PC-9 (cell line): ENCODE measurements around the gene OBP2A. TPM values are rescaled to one million over a fixed set of nuclear protein-coding genes. Genes with fewer than 3 reads are reported as not detected.

ENCODE experiments used
- BruUV-seq: library from RNA; stranded (reverse); fragments of 400-500 nt; replicated peaks from 2 replicates; lab custom pipeline; 2021; lab: Mats Ljungman, UMichigan
- CTCF ChIA-PET: fragments of 300-600 bp; sonication (Branson Sonifier 250); formaldehyde crosslinking; loops from one replicate; lab custom pipeline; 2022; ENCODE audit warnings: antibody characterized with exemption; lab: Charles Lee
- POLR2A ChIA-PET: fragments of 300-600 bp; sonication (Branson Sonifier 250); formaldehyde crosslinking; loops from one replicate; lab custom pipeline; 2022; ENCODE audit warnings: antibody characterized with exemption; ENCODE audit not compliant: unreplicated experiment; lab: Charles Lee
- DNase-seq, 2 experiments: peaks; one replicate each; pipeline versions ENCODE4 v3.0.0 to v3.0.0-alpha.2; 2015 to 2022; ENCODE audit warnings: mixed read lengths in 1 of 2
- H2AFZ ChIP-seq: fragments of 200-600 bp; sonication (generic); 2 replicates; pipeline ENCODE4 v1.8.1; 2017; ENCODE audit warnings: antibody characterized with exemption
- H3F3A ChIP-seq: fragments of 200-600 bp; sonication (generic); 2 replicates; pipeline ENCODE4 v1.8.1; 2017; ENCODE audit warnings: antibody characterized with exemption, mild to moderate bottlenecking, low read depth; ENCODE audit not compliant: insufficient read depth
- H3K27ac ChIP-seq: fragments of 200-600 bp; sonication (generic); 2 replicates; pipeline ENCODE4 v1.6.1; 2016; ENCODE audit warnings: mixed run types
- H3K27me3 ChIP-seq: fragments of 200-600 bp; sonication (generic); 2 replicates; pipeline ENCODE4 v1.6.1; 2016; ENCODE audit warnings: low read depth, mixed run types; ENCODE audit not compliant: insufficient read depth
- H3K36me3 ChIP-seq: fragments of 200-600 bp; sonication (generic); 2 replicates; pipeline ENCODE4 v1.6.1; 2016; ENCODE audit warnings: low read depth, mixed run types
- H3K4me1 ChIP-seq: fragments of 200-600 bp; sonication (generic); replicated peaks from 2 replicates; pipeline ENCODE4 v1.6.1; 2016; ENCODE audit warnings: mixed run types; ENCODE audit not compliant: insufficient read depth
- H3K4me2 ChIP-seq: fragments of 200-600 bp; sonication (generic); 2 replicates; pipeline ENCODE4 v1.6.1; 2017; ENCODE audit warnings: mixed run types
- H3K4me3 ChIP-seq: fragments of 200-600 bp; sonication (generic); 2 replicates; pipeline ENCODE4 v1.6.1; 2016; ENCODE audit warnings: mixed run types
- H3K79me2 ChIP-seq: fragments of 200-600 bp; sonication (generic); 2 replicates; pipeline ENCODE4 v1.6.1; 2017; ENCODE audit warnings: low read depth, mixed run types
- H3K9me2 ChIP-seq: fragments of 200-600 bp; sonication (generic); 2 replicates; pipeline ENCODE4 v1.8.1; 2017; ENCODE audit warnings: mild to moderate bottlenecking; ENCODE audit not compliant: insufficient read depth
- H3K9me3 ChIP-seq: fragments of 200-600 bp; sonication (generic); 2 replicates; pipeline ENCODE4 v1.8.1; 2016; ENCODE audit warnings: low read depth; ENCODE audit not compliant: insufficient read depth
- H4K20me1 ChIP-seq: fragments of 200-600 bp; sonication (generic); 2 replicates; pipeline ENCODE4 v1.8.1; 2017; ENCODE audit not compliant: insufficient read depth
- EZH2 ChIP-seq: fragments of 200-600 bp; sonication (generic); IDR thresholded peaks from 2 replicates; pipeline ENCODE4 v1.8.0; 2017; ENCODE audit warnings: antibody characterized with exemption, low read depth
- intact Hi-C: fragments of 100-400 bp; cut with micrococcal nuclease; formaldehyde crosslinking; loops from one replicate; pipeline ENCODE4 v1.10.0; 2022; ENCODE audit not compliant: unreplicated experiment
- total RNA-seq: library from RNA; stranded (reverse); gene quantifications from 2 replicates; pipeline ENCODE4 v1.2.3, GENCODE V29; 2021
- TF ChIP-seq, protein P1 (sequence below): fragments of 200-600 bp; sonication (generic); conservative IDR thresholded peaks from 2 replicates; pipeline ENCODE4 v1.6.1; 2017; ENCODE audit warnings: mixed run types, antibody characterized with exemption, mild to moderate bottlenecking, moderate library complexity

Gene OBP2A
- total RNA-seq, 1 experiment from 2014 or later: not detected

- Histone ChIP-seq H3K27ac (no peak overlapping the region), H3K27me3 (peaks cover 72% of the 10 kb centered on the region), H4K20me1 (no peaks in the 10 kb centered on the region), H3K4me1 (no peaks in the 10 kb centered on the region), H3K9me2 (no peaks in the 10 kb centered on the region), H3K36me3 (no peaks in the 10 kb centered on the region), H3K79me2 (no peaks in the 10 kb centered on the region), H3K9me3 (no peaks in the 10 kb centered on the region), H3K4me2 (no peak overlapping the region), H2AFZ (no peak overlapping the region), H3K4me3 (no peak overlapping the region), H3F3A (no peaks in the 10 kb centered on the region)
- TF ChIP-seq, protein P1, sequence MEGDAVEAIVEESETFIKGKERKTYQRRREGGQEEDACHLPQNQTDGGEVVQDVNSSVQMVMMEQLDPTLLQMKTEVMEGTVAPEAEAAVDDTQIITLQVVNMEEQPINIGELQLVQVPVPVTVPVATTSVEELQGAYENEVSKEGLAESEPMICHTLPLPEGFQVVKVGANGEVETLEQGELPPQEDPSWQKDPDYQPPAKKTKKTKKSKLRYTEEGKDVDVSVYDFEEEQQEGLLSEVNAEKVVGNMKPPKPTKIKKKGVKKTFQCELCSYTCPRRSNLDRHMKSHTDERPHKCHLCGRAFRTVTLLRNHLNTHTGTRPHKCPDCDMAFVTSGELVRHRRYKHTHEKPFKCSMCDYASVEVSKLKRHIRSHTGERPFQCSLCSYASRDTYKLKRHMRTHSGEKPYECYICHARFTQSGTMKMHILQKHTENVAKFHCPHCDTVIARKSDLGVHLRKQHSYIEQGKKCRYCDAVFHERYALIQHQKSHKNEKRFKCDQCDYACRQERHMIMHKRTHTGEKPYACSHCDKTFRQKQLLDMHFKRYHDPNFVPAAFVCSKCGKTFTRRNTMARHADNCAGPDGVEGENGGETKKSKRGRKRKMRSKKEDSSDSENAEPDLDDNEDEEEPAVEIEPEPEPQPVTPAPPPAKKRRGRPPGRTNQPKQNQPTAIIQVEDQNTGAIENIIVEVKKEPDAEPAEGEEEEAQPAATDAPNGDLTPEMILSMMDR: no peak
- CTCF ChIA-PET: no interaction called here
- DNase-seq: no peak
- intact Hi-C loops: no loop called here
- BruUV-seq: no TSS peak
- POLR2A ChIA-PET: no interaction called here
Observed at GRCh38 chr9:135551031-135551430, 5.1 kb downstream of the OBP2A start.

DNA sequence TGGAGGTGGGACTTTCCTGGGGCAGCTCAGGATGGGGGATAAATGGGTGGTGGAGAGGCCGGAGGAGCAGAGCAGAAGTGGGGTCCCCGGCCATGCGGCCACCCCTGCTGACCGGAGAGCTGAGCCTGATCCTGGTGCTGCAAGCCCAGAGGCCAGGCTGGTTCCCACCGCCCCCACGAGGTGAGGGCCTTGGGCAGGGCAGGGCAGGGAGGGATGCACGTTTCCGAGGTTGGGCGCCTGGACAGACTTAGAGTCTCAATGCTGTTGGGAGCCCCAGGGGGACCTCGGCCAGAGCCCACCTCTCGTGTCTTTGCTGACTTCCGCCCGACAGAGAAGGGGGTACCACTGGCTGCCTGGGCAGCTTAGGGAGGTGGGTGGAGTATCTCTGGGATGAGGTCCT, 5.5 kb downstream of the OBP2A start:
- BruUV-seq: no TSS peak
- Histone ChIP-seq H3K27ac (no peak overlapping the region), H3K79me2 (no peaks in the 10 kb centered on the region), H3K27me3 (peaks cover 75% of the 10 kb centered on the region), H3K4me2 (no peak overlapping the region), H3K9me2 (no peaks in the 10 kb centered on the region), H3K9me3 (no peaks in the 10 kb centered on the region), H2AFZ (no peak overlapping the region), H3K4me1 (no peaks in the 10 kb centered on the region), H3K36me3 (no peaks in the 10 kb centered on the region), H3K4me3 (no peak overlapping the region), H3F3A (no peaks in the 10 kb centered on the region), H4K20me1 (no peaks in the 10 kb centered on the region)
- no peak for DNase-seq
- ChIA-PET CTCF (no interaction called here), POLR2A (no interaction called here)
- intact Hi-C loops: no loop called here
- TF ChIP-seq, protein P1: no peak
- no peak for TF ChIP-seq EZH2

- no peak for TF ChIP-seq EZH2
- TF ChIP-seq, protein P1: no peak
- Histone ChIP-seq H3K36me3 (no peaks in the 10 kb centered on the region), H3K4me2 (no peak overlapping the region), H3K4me3 (no peak overlapping the region), H3K9me3 (no peaks in the 10 kb centered on the region), H3F3A (no peaks in the 10 kb centered on the region), H2AFZ (no peak overlapping the region), H4K20me1 (no peaks in the 10 kb centered on the region), H3K9me2 (no peaks in the 10 kb centered on the region), H3K4me1 (no peaks in the 10 kb centered on the region), H3K79me2 (no peaks in the 10 kb centered on the region), H3K27ac (no peak overlapping the region), H3K27me3 (peaks cover 81% of the 10 kb centered on the region)
- intact Hi-C loops: no loop called here
- BruUV-seq: no TSS peak
- CTCF ChIA-PET: no interaction called here
- no peak for DNase-seq
- POLR2A ChIA-PET: no interaction called here
Observed at GRCh38 chr9:135552021-135552697, 6.2 kb downstream of the OBP2A start.
